Epidermal melanocyte (primary cell): ENCODE measurements around the gene DOK7.

ENCODE experiments used
- DNase-seq: peaks from one replicate; pipeline ENCODE4 v3.0.0; 2011; ENCODE audit warnings: low spot score; ENCODE audit not compliant: insufficient read length

The DOK7 gene

GRCh38 chr4:3427134-3427476, 36.0 kb upstream of the DOK7 start:
- DNase-seq = no peak

- no peak for DNase-seq
Observed at GRCh38 chr4:3427706-3428446, 35.2 kb upstream of the DOK7 start.

GRCh38 chr4:3429651-3430050, 33.5 kb upstream of the DOK7 start:
- DNase-seq = no peak

GRCh38 chr4:3430524-3430923, 32.6 kb upstream of the DOK7 start:
- no peak for DNase-seq

GRCh38 chr4:3431446-3431993, 31.6 kb upstream of the DOK7 start:
- no peak for DNase-seq

- DNase-seq = no peak
Observed at GRCh38 chr4:3432381-3432790, 30.7 kb upstream of the DOK7 start.

GRCh38 chr4:3433138-3433869, 29.8 kb upstream of the DOK7 start:
- no peak for DNase-seq

GRCh38 chr4:3434881-3435685, 28.0 kb upstream of the DOK7 start:
- DNase-seq = no peak

GRCh38 chr4:3435686-3435956, 27.5 kb upstream of the DOK7 start:
- no peak for DNase-seq

- DNase-seq = no peak
Observed at GRCh38 chr4:3436048-3436797, 26.9 kb upstream of the DOK7 start.

GRCh38 chr4:3436798-3437581, 26.1 kb upstream of the DOK7 start:
- DNase-seq = no peak

- DNase-seq = no peak
Observed at GRCh38 chr4:3437582-3437936, 25.5 kb upstream of the DOK7 start.

- no peak for DNase-seq
Observed at GRCh38 chr4:3437998-3438846, 24.9 kb upstream of the DOK7 start.

- DNase-seq = no peak
Observed at GRCh38 chr4:3438847-3439180, 24.3 kb upstream of the DOK7 start.

GRCh38 chr4:3439391-3439790, 23.7 kb upstream of the DOK7 start:
- no peak for DNase-seq

GRCh38 chr4:3440011-3440410, 23.1 kb upstream of the DOK7 start:
- no peak for DNase-seq

GRCh38 chr4:3440979-3441500, 22.1 kb upstream of the DOK7 start:
- DNase-seq = no peak

GRCh38 chr4:3441501-3442459, 21.3 kb upstream of the DOK7 start, which contains the start of gene HGFAC:
Gene HGFAC (plus strand): TSS chr4:3441968. CDS start chr4:3442002, 34 bp downstream.
- DNase-seq = no peak
